Colonic mucosa (tissue), 4 donors: ENCODE data around the gene HOMER1. TPM values are rescaled to one million over a fixed set of nuclear protein-coding genes. Genes with fewer than 3 reads are reported as not detected.

Experiments used
- DNase-seq: peaks from one replicate; pipeline ENCODE4 v3.0.0-alpha.2; 2020
- H3K27ac ChIP-seq: fragments of 200-600 bp; one replicate; pipeline ENCODE4 v1.8.0; 2021
- H3K27me3 ChIP-seq: fragments of 200-600 bp; one replicate; pipeline ENCODE4 v1.8.0; 2021
- H3K36me3 ChIP-seq: fragments of 200-600 bp; one replicate; pipeline ENCODE4 v1.8.0; 2021
- H3K4me1 ChIP-seq: fragments of 200-600 bp; one replicate; pipeline ENCODE4 v1.8.0; 2021; ENCODE audit warnings: mild to moderate bottlenecking
- H3K4me3 ChIP-seq: fragments of 200-600 bp; one replicate; pipeline ENCODE4 v1.8.0; 2021
- H3K9ac ChIP-seq, 2 donors: one replicate each; pipeline ENCODE4 v1.7.0; 2013; ENCODE audit warnings: control low read depth in 2 of 2, low read depth in 2 of 2, low read length in 2 of 2
- H3K9me3 ChIP-seq: fragments of 200-600 bp; one replicate; pipeline ENCODE4 v1.8.0; 2021
- intact Hi-C: fragments of 100-400 bp; cut with DNase I; formaldehyde crosslinking; loops from one replicate; pipeline ENCODE4 v1.14.1; 2022
- total RNA-seq, 2 donors: library from RNA; stranded (reverse); fragmentation: NEBNext Ultra II Directional in 1 of 2; extraction: Animal tissue kit (Norgen Biotek cat#: 25700) in 1 of 2; gene quantifications; one replicate each; pipeline ENCODE4 v1.2.1, GENCODE V29; 2021
- TF ChIP-seq, protein P1 (sequence below): fragments of 200-600 bp; IDR thresholded peaks from one replicate; pipeline ENCODE4 v1.8.0; 2022; ENCODE audit warnings: antibody characterized with exemption, mild to moderate bottlenecking
- donor health status: healthy.
- donor health status: DM: no; HTN: no; CAD: no.
- donor health status: DM: no; HTN: no; CAD: no.

HOMER1 gene
- total RNA-seq, 2 donors from 2014 or later: 0.99 to 2.3 TPM

DNA sequence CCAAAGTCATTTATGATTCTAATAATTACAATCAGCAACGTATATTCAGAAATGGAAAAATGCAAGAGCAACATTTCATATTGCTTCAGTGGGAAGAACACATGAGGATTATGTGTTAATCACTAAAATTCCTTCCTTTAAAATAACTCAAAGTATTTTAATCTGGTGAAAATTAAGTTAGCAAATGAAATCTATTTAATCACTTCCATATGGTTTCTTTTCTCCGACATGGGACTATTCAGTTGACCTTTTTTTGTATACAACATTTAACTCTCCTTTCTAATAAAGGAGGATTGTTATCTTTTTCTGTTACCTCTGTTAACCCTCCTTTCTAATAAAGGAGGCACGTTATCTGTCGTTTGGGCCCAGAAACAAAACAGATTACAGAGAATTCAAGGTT is 59.9 kb downstream of the HOMER1 start:
- Histone ChIP-seq H3K9me3 (no peaks in the 10 kb centered on the region), H3K4me3 (no peak overlapping the region), H3K27me3 (no peaks in the 10 kb centered on the region), H3K4me1 (no peaks in the 10 kb centered on the region), H3K9ac (no peak overlapping the region), H3K27ac (no peak overlapping the region), H3K36me3 (no peaks in the 10 kb centered on the region)
- TF ChIP-seq, protein P1, sequence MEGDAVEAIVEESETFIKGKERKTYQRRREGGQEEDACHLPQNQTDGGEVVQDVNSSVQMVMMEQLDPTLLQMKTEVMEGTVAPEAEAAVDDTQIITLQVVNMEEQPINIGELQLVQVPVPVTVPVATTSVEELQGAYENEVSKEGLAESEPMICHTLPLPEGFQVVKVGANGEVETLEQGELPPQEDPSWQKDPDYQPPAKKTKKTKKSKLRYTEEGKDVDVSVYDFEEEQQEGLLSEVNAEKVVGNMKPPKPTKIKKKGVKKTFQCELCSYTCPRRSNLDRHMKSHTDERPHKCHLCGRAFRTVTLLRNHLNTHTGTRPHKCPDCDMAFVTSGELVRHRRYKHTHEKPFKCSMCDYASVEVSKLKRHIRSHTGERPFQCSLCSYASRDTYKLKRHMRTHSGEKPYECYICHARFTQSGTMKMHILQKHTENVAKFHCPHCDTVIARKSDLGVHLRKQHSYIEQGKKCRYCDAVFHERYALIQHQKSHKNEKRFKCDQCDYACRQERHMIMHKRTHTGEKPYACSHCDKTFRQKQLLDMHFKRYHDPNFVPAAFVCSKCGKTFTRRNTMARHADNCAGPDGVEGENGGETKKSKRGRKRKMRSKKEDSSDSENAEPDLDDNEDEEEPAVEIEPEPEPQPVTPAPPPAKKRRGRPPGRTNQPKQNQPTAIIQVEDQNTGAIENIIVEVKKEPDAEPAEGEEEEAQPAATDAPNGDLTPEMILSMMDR: no peak
- no peak for DNase-seq
- intact Hi-C loops: no loop called here

GRCh38 chr5:79448336-79448735 is 65.6 kb downstream of the HOMER1 start:
- no peak overlapping the region for H3K9ac ChIP-seq
- H3K4me3 ChIP-seq: no peak overlapping the region
- no peaks in the 10 kb centered on the region for H3K4me1 ChIP-seq
- no peak for DNase-seq
- TF ChIP-seq, protein P1: no peak
- no peaks in the 10 kb centered on the region for H3K27me3 ChIP-seq
- intact Hi-C loops: no loop called here
- no peaks in the 10 kb centered on the region for H3K9me3 ChIP-seq
- H3K36me3 ChIP-seq: no peaks in the 10 kb centered on the region
- H3K27ac ChIP-seq: no peak overlapping the region

GRCh38 chr5:79436821-79437220 is 77.1 kb downstream of the HOMER1 start:
- no peaks in the 10 kb centered on the region for H3K9me3 ChIP-seq
- DNase-seq: no peak
- no peak overlapping the region for H3K4me3 ChIP-seq
- intact Hi-C loops: no loop called here
- H3K4me1 ChIP-seq: no peaks in the 10 kb centered on the region
- H3K36me3 ChIP-seq: no peaks in the 10 kb centered on the region
- no peaks in the 10 kb centered on the region for H3K27me3 ChIP-seq
- no peak overlapping the region for H3K27ac ChIP-seq
- TF ChIP-seq, protein P1: no peak
- no peak overlapping the region for H3K9ac ChIP-seq

DNA sequence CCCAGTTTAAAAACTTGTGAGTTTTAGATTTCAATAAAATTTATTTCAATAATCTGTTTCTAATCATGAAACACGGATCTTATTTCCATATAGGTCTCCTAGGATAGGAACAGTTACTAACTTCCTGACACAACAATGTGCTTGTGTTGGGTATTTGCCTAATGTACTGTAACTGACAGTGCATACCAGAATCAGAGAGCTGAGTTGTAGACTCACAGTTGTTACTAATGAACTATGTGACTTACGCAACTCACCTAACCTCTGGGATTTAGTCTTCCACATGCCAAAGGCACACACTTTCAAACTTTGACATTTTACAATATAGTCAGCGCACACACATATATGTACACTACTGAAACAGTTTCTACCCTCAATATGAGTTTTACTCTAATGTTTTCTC is 77.7 kb downstream of the HOMER1 start:
- H3K27ac ChIP-seq: no peak overlapping the region
- no peaks in the 10 kb centered on the region for H3K9me3 ChIP-seq
- no peaks in the 10 kb centered on the region for H3K36me3 ChIP-seq
- TF ChIP-seq, protein P1: no peak
- no peak for DNase-seq
- no peaks in the 10 kb centered on the region for H3K27me3 ChIP-seq
- intact Hi-C loops: no loop called here
- no peaks in the 10 kb centered on the region for H3K4me1 ChIP-seq
- H3K9ac ChIP-seq: no peak overlapping the region
- no peak overlapping the region for H3K4me3 ChIP-seq

DNA sequence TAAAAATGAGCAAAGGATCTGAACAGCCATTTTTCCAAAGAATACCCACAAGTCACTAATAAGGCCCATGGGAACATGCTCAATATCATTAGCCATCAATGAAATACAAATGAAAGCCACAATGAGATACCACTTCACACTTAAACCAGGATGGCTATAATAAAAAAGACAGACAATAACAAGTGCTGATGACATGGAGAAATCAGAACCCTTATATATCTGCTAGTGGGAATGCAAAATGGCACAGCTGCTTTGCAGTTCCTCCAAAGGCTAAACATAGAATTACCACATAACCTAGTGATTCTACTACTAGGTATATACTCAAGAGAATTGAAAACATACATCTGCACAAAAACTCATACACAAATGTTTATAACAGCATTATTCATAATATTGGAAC is 83.7 kb downstream of the HOMER1 start:
- Histone ChIP-seq H3K27ac (no peak overlapping the region), H3K36me3 (no peaks in the 10 kb centered on the region), H3K4me3 (no peak overlapping the region), H3K4me1 (no peaks in the 10 kb centered on the region), H3K9ac (no peak overlapping the region), H3K9me3 (no peaks in the 10 kb centered on the region), H3K27me3 (no peaks in the 10 kb centered on the region)
- no peak for DNase-seq
- TF ChIP-seq, protein P1: no peak
- intact Hi-C loops: no loop called here

DNA sequence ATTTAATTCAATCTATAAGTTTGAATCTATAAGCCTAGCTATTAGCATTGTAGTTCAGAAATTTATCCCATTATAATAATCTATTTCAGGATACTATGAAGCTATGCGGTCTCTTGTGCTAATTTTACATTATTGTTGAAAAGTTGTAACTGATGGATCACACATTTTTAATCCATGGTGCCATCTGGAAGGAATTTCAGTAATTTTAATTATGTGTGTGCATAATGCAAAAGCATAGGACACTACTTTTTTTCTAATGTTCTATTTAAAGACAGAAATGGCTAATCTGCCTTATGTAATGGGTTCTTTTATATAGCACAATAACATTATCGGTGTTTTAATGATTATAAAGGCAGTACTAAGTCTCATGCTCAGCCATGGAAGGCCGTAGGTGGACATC is 90.6 kb downstream of the HOMER1 start:
- TF ChIP-seq, protein P1: no peak
- intact Hi-C loops: no loop called here
- H3K9me3 ChIP-seq: no peaks in the 10 kb centered on the region
- no peak for DNase-seq
- H3K4me1 ChIP-seq: no peaks in the 10 kb centered on the region
- no peak overlapping the region for H3K9ac ChIP-seq
- no peaks in the 10 kb centered on the region for H3K36me3 ChIP-seq
- no peak overlapping the region for H3K27ac ChIP-seq
- no peaks in the 10 kb centered on the region for H3K27me3 ChIP-seq
- no peak overlapping the region for H3K4me3 ChIP-seq
